H1 (cell line): ENCODE data around the gene ROGDI. TPM values are rescaled to one million over a fixed set of nuclear protein-coding genes. Genes with fewer than 3 reads are reported as not detected.

Experiments
- CTCF ChIA-PET: fragments of 300-600 bp; sonication (Branson Sonifier 250); formaldehyde crosslinking; loops from one replicate; lab custom pipeline; 2021; ENCODE audit not compliant: partially characterized antibody; lab: Charles Lee
- POLR2A ChIA-PET: fragments of 300-600 bp; sonication (Branson Sonifier 250); formaldehyde crosslinking; loops from one replicate; lab custom pipeline; 2021; ENCODE audit warnings: inconsistent platforms; ENCODE audit not compliant: partially characterized antibody; lab: Charles Lee
- DNase-seq, 2 experiments: peaks; one replicate each; pipeline versions ENCODE4 v3.0.0 to v3.0.0-alpha.2; 2010 to 2022; ENCODE audit warnings: low spot score in 2 of 2, low read depth in 1 of 2, mixed read lengths in 1 of 2
- FAIRE-seq: peaks from 2 replicates; lab custom pipeline; 2011; peaks lifted over from hg19 to GRCh38; lab: Jason Lieb, UNC
- H2AFZ ChIP-seq: 2 replicates; pipeline ENCODE4 v1.8.1; 2012; ENCODE audit warnings: low read length, inconsistent platforms
- H2AK5ac ChIP-seq: 2 replicates; pipeline ENCODE4 v1.6.1; 2013; ENCODE audit warnings: low read depth, low read length
- H2BK120ac ChIP-seq: replicated peaks from 2 replicates; pipeline ENCODE3; 2013; ENCODE audit warnings: low read depth, low read length, inconsistent platforms
- H2BK12ac ChIP-seq: 2 replicates; pipeline ENCODE4 v1.6.1; 2013; ENCODE audit warnings: low read depth, low read length
- H2BK15ac ChIP-seq: 2 replicates; pipeline ENCODE4 v1.6.1; 2013; ENCODE audit warnings: low read length
- H2BK20ac ChIP-seq: 2 replicates; pipeline ENCODE4 v1.6.1; 2013; ENCODE audit warnings: low read length
- H2BK5ac ChIP-seq: 2 replicates; pipeline ENCODE4 v1.6.1; 2013; ENCODE audit warnings: low read depth, low read length
- H3K14ac ChIP-seq: 2 replicates; pipeline ENCODE4 v1.6.1; 2013; ENCODE audit warnings: inconsistent platforms; ENCODE audit not compliant: insufficient read length
- H3K18ac ChIP-seq: 2 replicates; pipeline ENCODE4 v1.6.1; 2013; ENCODE audit warnings: low read length; ENCODE audit errors: extremely low read depth
- H3K23ac ChIP-seq: 2 replicates; pipeline ENCODE4 v1.6.1; 2013; ENCODE audit warnings: inconsistent platforms; ENCODE audit not compliant: insufficient read length
- H3K23me2 ChIP-seq: 2 replicates; pipeline ENCODE4 v1.6.1; 2013; ENCODE audit warnings: low read depth, low read length
- H3K27ac ChIP-seq: 2 replicates; pipeline ENCODE4 v1.6.1; 2011; ENCODE audit warnings: low read depth, low read length, inconsistent platforms
- H3K27me3 ChIP-seq, 4 experiments: replicated peaks in 1 of 4; 1 replicate in 1 of 4; 2 replicates in 3 of 4; pipeline versions ENCODE4 v1.6.1 to v1.8.1; 2011 to 2013; ENCODE audit warnings: low read length in 3 of 4, mild to moderate bottlenecking in 3 of 4, inconsistent platforms in 2 of 4, mixed read lengths in 2 of 4, moderate library complexity in 1 of 4; ENCODE audit not compliant: control insufficient read depth in 3 of 4, insufficient read depth in 3 of 4; ENCODE audit errors: extremely low read depth in 1 of 4
- H3K36me3 ChIP-seq, 4 experiments: 2 replicates each; pipeline versions ENCODE4 v1.6.1 to v1.8.1; 2011 to 2013; ENCODE audit warnings: mild to moderate bottlenecking in 4 of 4, low read length in 3 of 4, moderate library complexity in 2 of 4, control low read depth in 1 of 4, inconsistent platforms in 1 of 4; ENCODE audit not compliant: insufficient read depth in 4 of 4, control insufficient read depth in 2 of 4
- H3K4ac ChIP-seq: replicated peaks from 2 replicates; pipeline ENCODE3; 2013; ENCODE audit warnings: low read length, low read depth, mixed read lengths, inconsistent platforms; ENCODE audit not compliant: insufficient read length
- H3K4me1 ChIP-seq, 4 experiments: replicated peaks in 1 of 4; 1 replicate in 1 of 4; 2 replicates in 3 of 4; pipeline versions ENCODE4 v1.6.1 to v1.8.1; 2011 to 2013; ENCODE audit warnings: low read length in 3 of 4, inconsistent platforms in 2 of 4, mixed read lengths in 1 of 4; ENCODE audit not compliant: insufficient read depth in 4 of 4, control insufficient read depth in 3 of 4
- H3K4me2 ChIP-seq, 2 experiments: 2 replicates each; pipeline versions ENCODE4 v1.6.1 to v1.8.1; 2011 to 2013; ENCODE audit warnings: low read depth in 2 of 2, low read length in 2 of 2, control low read depth in 1 of 2, inconsistent platforms in 1 of 2, mild to moderate bottlenecking in 1 of 2; ENCODE audit not compliant: insufficient read depth in 1 of 2
- H3K4me3 ChIP-seq, 4 experiments: fragments of 200-600, 300-600 bp in 1 of 4; sonication (generic), shearing (Covaris generic), sonication (Bioruptor Twin) in 1 of 4; 2 replicates each; pipeline versions ENCODE4 v1.5.1 to v1.8.1; 2011 to 2016; ENCODE audit warnings: low read length in 4 of 4, low read depth in 3 of 4, control low read depth in 2 of 4, inconsistent platforms in 2 of 4, mild to moderate bottlenecking in 2 of 4, mixed read lengths in 1 of 4, moderate library complexity in 1 of 4; ENCODE audit not compliant: insufficient read depth in 2 of 4; ENCODE audit errors: extremely low read depth in 1 of 4
- H3K56ac ChIP-seq: replicated peaks from 2 replicates; pipeline ENCODE3; 2013; ENCODE audit warnings: low read depth, mild to moderate bottlenecking, mixed read lengths, low read length, inconsistent platforms; ENCODE audit not compliant: insufficient read length
- H3K79me1 ChIP-seq: 2 replicates; pipeline ENCODE4 v1.6.1; 2013; ENCODE audit warnings: low read depth, low read length, control low read depth
- H3K79me2 ChIP-seq, 2 experiments: 2 replicates each; pipeline versions ENCODE4 v1.6.1 to v1.8.1; 2012 to 2013; ENCODE audit warnings: low read length in 2 of 2, mild to moderate bottlenecking in 2 of 2, inconsistent platforms in 1 of 2; ENCODE audit not compliant: insufficient read depth in 2 of 2, control insufficient read depth in 1 of 2
- H3K9ac ChIP-seq, 4 experiments: replicated peaks in 1 of 4; 1 replicate in 1 of 4; 2 replicates in 3 of 4; pipeline versions ENCODE4 v1.6.1 to v1.8.1; 2011 to 2013; ENCODE audit warnings: low read depth in 3 of 4, low read length in 3 of 4, control low read depth in 2 of 4, mild to moderate bottlenecking in 2 of 4, moderate library complexity in 2 of 4, inconsistent platforms in 1 of 4; ENCODE audit errors: extremely low read depth in 1 of 4
- H3K9me3 ChIP-seq, 2 experiments: 2 replicates each; pipeline versions ENCODE4 v1.6.1 to v1.8.1; 2012 to 2013; ENCODE audit warnings: mild to moderate bottlenecking in 2 of 2, moderate library complexity in 2 of 2, control low read depth in 1 of 2, inconsistent platforms in 1 of 2, low read depth in 1 of 2, low read length in 1 of 2, mixed read lengths in 1 of 2; ENCODE audit not compliant: insufficient read depth in 2 of 2
- H4K20me1 ChIP-seq, 2 experiments: replicated peaks in 1 of 2; 2 replicates each; pipeline versions ENCODE3 to v1.8.1; 2011 to 2013; ENCODE audit warnings: inconsistent platforms in 2 of 2, low read length in 2 of 2, mild to moderate bottlenecking in 1 of 2; ENCODE audit not compliant: insufficient read depth in 2 of 2, control insufficient read depth in 1 of 2
- H4K5ac ChIP-seq: 2 replicates; pipeline ENCODE4 v1.6.1; 2013; ENCODE audit warnings: low read length, low read depth, mixed read lengths, inconsistent platforms; ENCODE audit not compliant: insufficient read length
- H4K8ac ChIP-seq: 2 replicates; pipeline ENCODE4 v1.8.0; 2013; ENCODE audit warnings: mild to moderate bottlenecking, moderate library complexity, low read length, inconsistent platforms; ENCODE audit not compliant: insufficient read depth; ENCODE audit errors: extremely low read depth
- H4K91ac ChIP-seq: replicated peaks from 2 replicates; pipeline ENCODE3; 2013; ENCODE audit warnings: low read length, mixed read lengths, inconsistent platforms; ENCODE audit not compliant: insufficient read length
- BACH1 ChIP-seq: IDR thresholded peaks from 2 replicates; pipeline ENCODE4 v1.6.1; 2012; ENCODE audit warnings: low read length, improper control_type of control experiment
- BCL11A ChIP-seq, 2 experiments: IDR thresholded peaks; one replicate each; pipeline ENCODE4 v1.6.1; 2011; ENCODE audit warnings: low read depth in 2 of 2, low read length in 2 of 2, mild to moderate bottlenecking in 2 of 2
- E2F6 ChIP-seq: IDR thresholded peaks from 2 replicates; pipeline ENCODE4 v1.6.1; 2012; ENCODE audit warnings: inconsistent platforms
- JUND ChIP-seq: IDR thresholded peaks from 2 replicates; pipeline ENCODE4 v1.6.1; 2011; ENCODE audit warnings: mild to moderate bottlenecking, improper control_type of control experiment, low read length
- POLR2A ChIP-seq, 2 experiments: IDR thresholded peaks; 1 replicate in 1 of 2; 2 replicates in 1 of 2; pipeline ENCODE4 v1.6.1; 2011; ENCODE audit warnings: low read depth in 2 of 2, low read length in 2 of 2, mild to moderate bottlenecking in 2 of 2; ENCODE audit errors: control extremely low read depth in 1 of 2
- WGBS, 2 experiments: shearing (Covaris generic) in 1 of 2; methylation state at CpG; one replicate each; pipeline versions ENCODE4 v1.1.6 to v1.1.7; 2013 to 2015; ENCODE audit warnings: low lambda C conversion rate in 2 of 2, mixed read lengths in 2 of 2, inconsistent platforms in 1 of 2, low coverage in 1 of 2, missing lambda C conversion rate in 1 of 2; ENCODE audit not compliant: insufficient replicate concordance in 2 of 2, insufficient coverage in 1 of 2, insufficient read length in 1 of 2; ENCODE audit errors: extremely low coverage in 1 of 2, missing lambda C conversion rate in 1 of 2; 5-methylcytosine and 5-hydroxymethylcytosine counted together
- polyA plus RNA-seq, 7 experiments: library from polyadenylated mRNA; depleted of rRNA in 3 of 7; stranded (reverse) in 5 of 7; unstranded in 2 of 7; fragments of >200 nt in 5 of 7; fragments of 200-250 nt in 2 of 7; gene quantifications; 1 replicate in 5 of 7; 2 replicates in 1 of 7; 4 replicates in 1 of 7; pipeline versions ENCODE4 v1.2.1 to v1.2.3, GENCODE V29; 2011 to 2013; ENCODE audit warnings: missing spikeins in 2 of 7, mixed read lengths in 2 of 7
- total RNA-seq: library from RNA; stranded (reverse); fragmentation: NEBNext Ultra II Directional; extraction: Animal tissue kit (Norgen Biotek cat#: 25700); gene quantifications from 2 replicates; pipeline ENCODE4 v1.2.1, GENCODE V29; 2021

The ROGDI gene
- total and polyA plus RNA-seq, 2 of the 8 experiments (the other 6 are each of a cell fraction or from before 2014, with no cell fraction given) = 27.4 to 68.4 TPM

- Histone ChIP-seq H2AFZ (no peak overlapping the region), H3K18ac (no peak overlapping the region), H3K4ac (no peak overlapping the region), H3K9me3 (no peaks in the 10 kb centered on the region), H4K20me1 (peaks cover 0 to 3% of the 10 kb centered on the region in 2 experiments), H3K79me2 (no peaks in the 10 kb centered on the region), H2BK15ac (no peak overlapping the region), H4K91ac (no peak overlapping the region), H4K8ac (no peak overlapping the region; the same call in 1 of the 2 replicates), H2BK12ac (no peak overlapping the region), H3K27ac (no peak overlapping the region), H2BK20ac (no peak overlapping the region), H3K36me3 (peaks cover 3 to 19% (median 15%) of the 10 kb centered on the region in 4 experiments; a peak in 6 of 8 replicates), H3K56ac (no peak overlapping the region), H3K23me2 (no peaks in the 10 kb centered on the region), H3K23ac (no peak overlapping the region), H3K9ac (no peak overlapping the region), H4K5ac (no peak overlapping the region), H2BK5ac (no peak overlapping the region), H2BK120ac (no peak overlapping the region), H3K4me2 (no peak overlapping the region), H2AK5ac (no peak overlapping the region), H3K4me1 (peaks cover 0 to 3% (median under 1%) of the 10 kb centered on the region in 4 experiments; a peak in 3 of 7 replicates), H3K79me1 (no peaks in the 10 kb centered on the region; the same call in 1 of the 2 replicates), H3K4me3 (no peak overlapping the region), H3K27me3 (no peaks in the 10 kb centered on the region), H3K14ac (no peak overlapping the region)
- DNase-seq = no peak
- POLR2A ChIA-PET = interaction anchor here (2.9 kb wide), 1 partner anchor 11 kb away, joined by 16 read pairs; no protein-coding TSS in a partner anchor
- CTCF ChIA-PET = interaction anchor here (0.7 to 1.7 kb wide), 2 partner anchors 10 to 1215 kb away, joined by 7 to 8 read pairs; no protein-coding TSS in a partner anchor
- 87% methylated on average over 10 of the region's 10 CpGs; no CpG with 5 or more reads in 1 of the 2 experiments for WGBS, 2 experiments
- TF ChIP-seq BACH1 (no peak), POLR2A (IDR thresholded peaks at IDR 0.05; ENCODE audit: control extremely low read depth in 1 of 2, low read depth in 2 of 2, low read length in 2 of 2) (no peak), E2F6 (no peak), JUND (no peak), BCL11A (IDR thresholded peaks at IDR 0.05; ENCODE audit: low read depth in 2 of 2, low read length in 2 of 2) (no peak)
- no peak for FAIRE-seq
These were observed 52.7 kb downstream of the ROGDI start for GRCh38 chr16:4749700-4750257.
